ENCODE data around the gene COBLL1.

Gene COBLL1

DNA sequence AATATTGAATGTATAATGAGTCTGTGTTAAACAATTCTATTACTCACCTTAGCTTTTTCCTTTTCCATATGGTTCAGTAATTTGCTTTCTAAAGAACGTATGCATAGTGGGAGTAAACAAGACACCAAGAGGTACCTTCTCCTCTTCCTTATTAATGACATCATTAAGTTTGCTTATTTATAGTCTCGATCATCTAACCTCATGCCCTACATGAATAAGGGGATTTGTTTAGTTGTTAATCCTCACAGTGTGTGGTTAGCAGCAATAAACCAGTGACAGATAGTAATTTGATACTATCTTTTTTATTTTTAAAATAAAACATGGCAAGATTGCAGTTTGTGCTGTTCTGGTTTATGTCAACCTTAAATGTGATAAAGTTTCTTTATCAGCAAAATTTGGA, 69.7 kb downstream of the COBLL1 start:
- TF ChIP-seq, protein P1, sequence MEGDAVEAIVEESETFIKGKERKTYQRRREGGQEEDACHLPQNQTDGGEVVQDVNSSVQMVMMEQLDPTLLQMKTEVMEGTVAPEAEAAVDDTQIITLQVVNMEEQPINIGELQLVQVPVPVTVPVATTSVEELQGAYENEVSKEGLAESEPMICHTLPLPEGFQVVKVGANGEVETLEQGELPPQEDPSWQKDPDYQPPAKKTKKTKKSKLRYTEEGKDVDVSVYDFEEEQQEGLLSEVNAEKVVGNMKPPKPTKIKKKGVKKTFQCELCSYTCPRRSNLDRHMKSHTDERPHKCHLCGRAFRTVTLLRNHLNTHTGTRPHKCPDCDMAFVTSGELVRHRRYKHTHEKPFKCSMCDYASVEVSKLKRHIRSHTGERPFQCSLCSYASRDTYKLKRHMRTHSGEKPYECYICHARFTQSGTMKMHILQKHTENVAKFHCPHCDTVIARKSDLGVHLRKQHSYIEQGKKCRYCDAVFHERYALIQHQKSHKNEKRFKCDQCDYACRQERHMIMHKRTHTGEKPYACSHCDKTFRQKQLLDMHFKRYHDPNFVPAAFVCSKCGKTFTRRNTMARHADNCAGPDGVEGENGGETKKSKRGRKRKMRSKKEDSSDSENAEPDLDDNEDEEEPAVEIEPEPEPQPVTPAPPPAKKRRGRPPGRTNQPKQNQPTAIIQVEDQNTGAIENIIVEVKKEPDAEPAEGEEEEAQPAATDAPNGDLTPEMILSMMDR (IDR thresholded peaks at IDR 0.05; ENCODE audit: low read depth, low read length), result no peak
- H3K4me3 ChIP-seq (ENCODE audit: low read depth, low read length), result no peak overlapping the region

- TF ChIP-seq, protein P1 (IDR thresholded peaks at IDR 0.05; ENCODE audit: low read depth, low read length), result no peak
Measured at GRCh38 chr2:164770421-164770916, 71.2 kb downstream of the COBLL1 start.

GRCh38 chr2:164766954-164767320, 74.7 kb downstream of the COBLL1 start:
- H3K4me3 ChIP-seq (ENCODE audit: low read depth, low read length), result no peak overlapping the region
- TF ChIP-seq, protein P1 (IDR thresholded peaks at IDR 0.05; ENCODE audit: low read depth, low read length), result no peak

More at GRCh38 chr2:164770421-164770916, 71.2 kb downstream of the COBLL1 start:
- H3K4me3 ChIP-seq (ENCODE audit: low read depth, low read length), result no peak overlapping the region

GRCh38 chr2:164766216-164766953, 75.2 kb downstream of the COBLL1 start:
- TF ChIP-seq, protein P1 (IDR thresholded peaks at IDR 0.05; ENCODE audit: low read depth, low read length), result no peak
- no peak overlapping the region for H3K4me3 ChIP-seq (ENCODE audit: low read depth, low read length)

DNA sequence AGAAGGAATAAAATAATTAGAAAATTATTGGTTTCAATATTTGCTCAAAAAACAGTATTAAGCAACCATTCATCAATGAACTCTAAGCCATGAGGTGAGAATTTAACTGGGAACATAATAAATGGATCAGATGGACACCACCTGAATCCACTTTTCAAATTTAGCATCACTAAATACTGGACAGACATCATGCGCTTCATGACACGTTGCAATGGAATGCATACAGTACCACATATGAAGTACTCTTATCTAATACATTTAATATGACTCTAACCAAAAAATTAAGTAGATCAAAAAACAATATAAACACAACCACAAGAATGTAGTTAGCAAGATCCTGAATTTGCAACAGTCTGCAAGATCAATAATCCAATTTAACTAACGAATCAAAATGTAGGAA, 76.6 kb downstream of the COBLL1 start:
- TF ChIP-seq, protein P1 (IDR thresholded peaks at IDR 0.05; ENCODE audit: low read depth, low read length), result no peak
- H3K4me3 ChIP-seq (ENCODE audit: low read depth, low read length), result no peak overlapping the region

DNA sequence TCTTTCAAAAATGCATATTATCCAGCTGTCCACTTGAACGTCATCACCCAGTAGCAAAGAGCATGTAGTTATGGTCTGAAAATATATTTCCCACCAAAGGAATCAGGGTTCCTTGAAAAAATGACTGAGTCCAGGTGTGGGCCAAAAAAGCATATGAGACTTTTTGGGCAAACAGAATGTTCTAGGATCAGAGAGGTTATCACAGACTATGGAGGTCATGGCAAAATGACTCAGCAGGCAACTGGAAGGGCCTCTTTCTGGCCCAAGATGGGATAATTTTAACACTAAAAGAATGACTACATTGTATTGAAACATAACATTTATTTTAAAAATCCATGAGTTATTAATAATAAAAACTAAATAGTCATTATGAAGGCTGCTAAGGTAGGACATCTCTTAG, 77.1 kb downstream of the COBLL1 start:
- no peak overlapping the region for H3K4me3 ChIP-seq (ENCODE audit: low read depth, low read length)
- TF ChIP-seq, protein P1 (IDR thresholded peaks at IDR 0.05; ENCODE audit: low read depth, low read length), result no peak

- no peak overlapping the region for H3K4me3 ChIP-seq (ENCODE audit: low read depth, low read length)
- TF ChIP-seq, protein P1 (IDR thresholded peaks at IDR 0.05; ENCODE audit: low read depth, low read length), result no peak
Measured at GRCh38 chr2:164763431-164763830, 78.2 kb downstream of the COBLL1 start.

Measured in WI38 (cell line).